IPS DF 4.7 (cell line): ENCODE results near the gene CAB39.

Source experiments
- DNase-seq: peaks from one replicate; pipeline ENCODE4 v3.0.0-alpha.2; 2013; ENCODE audit warnings: low spot score; ENCODE audit errors: extremely low read depth

CAB39 gene

DNA sequence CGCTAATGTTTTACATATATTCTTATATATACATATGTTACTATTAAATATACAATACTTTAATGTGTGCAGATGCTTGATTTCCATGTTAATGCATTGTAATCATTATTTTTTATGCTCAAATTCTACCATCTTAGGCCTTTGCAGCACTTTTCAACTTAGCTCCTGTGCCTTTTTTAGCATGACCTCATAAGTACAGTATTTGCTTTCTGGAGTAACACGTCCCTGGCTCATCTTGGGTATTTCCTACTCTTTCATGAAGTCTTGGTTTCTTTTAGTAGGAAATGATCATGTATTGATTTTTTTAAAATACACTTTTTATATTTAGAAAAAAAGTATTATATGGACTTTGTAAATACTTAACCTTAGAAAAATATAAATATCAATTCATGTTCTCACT lies 36.5 kb downstream of the CAB39 start:
- DNase-seq = no peak

DNA sequence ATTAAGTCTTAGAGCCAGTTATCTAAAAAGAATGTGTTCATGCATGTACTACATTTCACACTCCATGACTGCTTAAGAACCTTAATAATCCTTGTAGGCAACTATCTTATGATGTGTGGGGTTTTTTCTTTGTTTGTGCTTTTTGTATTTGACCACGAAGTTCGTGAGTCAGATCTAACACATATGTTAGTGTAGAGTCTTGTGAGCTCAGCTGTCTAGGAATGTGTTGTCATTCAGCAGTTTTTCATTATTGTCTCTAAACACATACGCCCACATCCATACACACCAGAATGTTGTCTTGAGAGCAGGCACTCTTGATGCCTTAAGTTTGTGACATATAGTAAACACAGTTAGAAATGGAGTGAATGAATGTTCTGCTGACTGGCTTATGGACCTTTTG lies 38.4 kb downstream of the CAB39 start:
- DNase-seq = no peak

- DNase-seq = no peak
Observed at GRCh38 chr2:230754200-230754599, 41.6 kb downstream of the CAB39 start.

DNA sequence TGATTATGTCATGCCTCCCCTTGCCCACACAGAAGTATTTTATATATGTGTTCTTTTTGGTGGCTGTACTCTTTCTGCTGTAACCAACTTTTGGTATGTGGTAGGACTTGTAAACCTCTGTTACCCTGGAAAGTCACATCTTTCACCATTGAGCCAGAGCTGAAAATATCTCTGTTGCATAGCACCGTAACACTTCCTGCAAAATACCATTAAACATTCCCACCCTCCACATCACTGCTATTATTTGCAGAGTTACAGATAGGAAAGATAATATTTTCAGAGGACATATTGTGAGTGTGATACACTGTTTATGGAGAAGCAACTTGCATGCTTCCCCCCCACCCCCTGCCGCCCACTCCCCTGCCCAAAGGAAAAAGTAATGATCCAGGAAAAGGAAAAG lies 44.8 kb downstream of the CAB39 start:
- DNase-seq = no peak

- DNase-seq = no peak
Observed at GRCh38 chr2:230758566-230759480, 46.2 kb downstream of the CAB39 start.

DNA sequence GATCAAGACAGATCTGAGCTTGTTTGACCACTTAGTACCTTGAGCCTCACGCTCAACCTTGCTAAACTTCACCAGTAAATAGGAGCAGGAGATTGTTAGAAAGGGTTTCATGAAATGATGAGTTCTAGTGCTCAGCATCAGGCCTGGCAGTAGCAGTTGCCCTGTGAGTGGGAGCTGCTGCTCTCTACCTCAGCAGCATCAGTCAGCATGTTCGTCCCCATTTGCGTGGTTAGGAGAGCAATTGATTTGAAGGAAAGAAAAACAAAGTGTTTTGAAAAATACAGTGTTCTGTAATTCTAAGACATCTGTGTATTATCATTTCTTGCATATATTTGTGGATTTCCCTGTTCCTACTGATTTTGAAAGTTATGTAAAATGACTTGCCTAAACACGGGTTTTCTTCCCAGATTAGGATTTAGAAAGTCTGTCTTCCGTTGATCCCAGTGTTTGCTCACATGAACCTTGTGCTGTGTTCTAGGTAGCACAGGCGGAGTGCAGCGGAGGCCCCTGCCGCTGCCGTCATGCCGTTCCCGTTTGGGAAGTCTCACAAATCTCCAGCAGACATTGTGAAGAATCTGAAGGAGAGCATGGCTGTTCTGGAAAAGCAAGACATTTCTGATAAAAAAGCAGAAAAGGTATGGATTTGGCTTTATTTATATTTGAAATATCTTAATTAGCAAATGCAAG lies 47.0 kb downstream of the CAB39 start:
- no peak for DNase-seq

DNA sequence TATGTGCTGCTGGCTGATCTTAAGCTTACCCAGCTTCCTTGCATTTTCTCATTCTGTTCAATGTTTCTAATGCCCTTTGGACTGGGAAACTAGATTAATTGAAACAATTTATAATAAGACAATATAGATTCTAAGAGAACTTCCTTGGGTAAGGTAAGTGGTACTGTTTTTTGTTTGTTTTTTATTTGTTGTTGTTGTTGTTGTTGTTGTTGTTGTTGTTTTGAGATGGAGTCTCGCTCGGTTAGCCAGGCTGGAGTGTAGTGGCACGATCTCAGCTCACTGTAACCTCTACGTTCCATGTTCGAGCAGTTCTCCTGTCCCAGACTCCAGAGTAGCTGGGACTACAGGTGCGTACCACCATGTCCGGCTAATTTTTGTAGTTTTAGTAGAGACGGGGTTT lies 49.1 kb downstream of the CAB39 start:
- DNase-seq = no peak

- DNase-seq = no peak
Observed at GRCh38 chr2:230762317-230762896, 49.8 kb downstream of the CAB39 start.

DNA sequence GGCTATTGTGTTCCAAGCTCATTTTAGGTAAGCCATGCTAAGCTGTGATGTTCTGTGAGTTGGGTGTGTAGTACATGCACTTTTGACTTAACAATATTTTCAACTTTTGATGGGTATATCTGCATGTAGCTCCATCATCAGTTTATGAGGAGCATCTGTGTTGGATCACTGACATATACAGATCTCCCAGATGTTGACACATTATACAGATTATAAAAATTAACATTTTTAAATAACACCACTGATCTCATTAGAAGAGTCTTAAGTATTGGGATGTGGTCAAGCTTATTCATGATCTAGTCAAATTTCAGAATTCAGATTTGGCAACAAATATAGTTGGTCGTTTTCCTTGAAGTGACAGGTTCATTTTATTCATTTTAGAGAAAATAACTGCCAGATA lies 51.7 kb downstream of the CAB39 start:
- no peak for DNase-seq

DNA sequence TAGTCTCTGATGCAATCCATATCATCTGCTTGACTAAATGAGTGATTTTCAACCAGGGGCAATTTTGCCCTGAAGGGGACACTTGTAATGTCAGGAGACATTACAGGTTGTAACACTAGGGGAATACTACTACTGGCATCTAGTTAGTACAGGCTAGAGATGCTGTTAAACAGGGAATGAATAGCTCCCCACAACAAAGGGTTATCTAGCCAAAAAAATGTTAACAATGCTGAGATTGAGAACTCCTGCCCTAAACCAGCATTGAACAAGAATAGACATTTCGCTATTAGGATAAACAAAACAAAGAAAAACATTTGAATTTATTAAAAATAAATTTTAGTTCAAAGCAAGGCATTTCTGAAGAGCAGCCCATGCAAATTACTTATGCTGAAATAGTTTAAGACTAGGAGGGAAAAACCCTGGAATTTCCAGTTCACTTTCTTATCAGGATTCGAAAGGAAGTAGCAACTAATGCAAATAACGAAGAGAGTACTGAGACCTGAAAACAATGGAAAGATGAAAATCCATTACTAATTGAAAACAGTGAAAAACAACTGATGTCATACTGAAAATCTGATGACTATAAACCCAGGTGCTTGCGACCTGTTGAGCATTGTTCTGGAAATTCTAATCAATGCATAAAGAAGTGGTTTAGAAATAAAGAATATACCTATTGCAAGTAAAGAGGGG lies 53.1 kb downstream of the CAB39 start:
- no peak for DNase-seq

DNA sequence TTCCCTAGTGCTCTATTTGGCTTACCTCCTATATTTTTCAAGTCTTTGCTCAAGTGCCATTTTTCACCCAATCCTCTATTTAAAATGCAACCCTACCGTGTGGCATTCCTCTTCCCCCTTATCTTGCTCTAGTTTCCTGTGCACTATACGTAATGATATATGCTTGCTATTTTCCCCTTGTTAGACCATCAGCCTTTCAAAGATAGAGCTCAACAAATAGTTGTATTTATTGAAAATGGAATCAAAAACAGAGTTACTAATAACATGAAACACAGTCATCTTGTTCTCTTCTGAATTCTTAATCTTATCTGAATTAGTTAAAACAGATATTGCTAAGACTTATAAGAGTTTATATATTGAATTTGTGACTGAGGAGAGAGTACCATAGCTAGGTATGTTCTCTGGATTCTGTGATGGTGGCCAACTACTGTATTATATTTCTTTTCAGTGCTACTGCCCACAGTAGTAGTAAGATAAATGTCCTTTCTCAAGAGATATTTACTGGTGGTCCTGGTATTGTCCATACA lies 55.3 kb downstream of the CAB39 start:
- DNase-seq = no peak

DNA sequence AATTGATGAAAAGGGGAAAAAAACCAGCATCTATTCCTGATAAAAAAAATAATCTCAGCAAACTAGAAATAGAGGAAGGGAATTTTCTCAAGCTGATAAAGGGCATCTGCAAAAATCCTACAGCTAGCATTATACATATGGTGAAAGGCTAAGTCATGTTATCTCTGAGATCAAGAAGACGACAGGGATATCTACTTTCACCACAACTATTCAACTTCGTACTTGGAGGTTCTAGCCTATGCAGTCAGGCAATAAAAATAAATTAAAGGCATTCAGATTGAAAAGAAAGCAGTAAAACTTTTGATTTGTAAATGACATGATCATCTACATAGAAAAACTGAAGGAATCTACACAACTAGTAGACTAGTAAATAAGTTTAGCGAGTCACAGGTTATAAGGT lies 58.2 kb downstream of the CAB39 start:
- no peak for DNase-seq

DNA sequence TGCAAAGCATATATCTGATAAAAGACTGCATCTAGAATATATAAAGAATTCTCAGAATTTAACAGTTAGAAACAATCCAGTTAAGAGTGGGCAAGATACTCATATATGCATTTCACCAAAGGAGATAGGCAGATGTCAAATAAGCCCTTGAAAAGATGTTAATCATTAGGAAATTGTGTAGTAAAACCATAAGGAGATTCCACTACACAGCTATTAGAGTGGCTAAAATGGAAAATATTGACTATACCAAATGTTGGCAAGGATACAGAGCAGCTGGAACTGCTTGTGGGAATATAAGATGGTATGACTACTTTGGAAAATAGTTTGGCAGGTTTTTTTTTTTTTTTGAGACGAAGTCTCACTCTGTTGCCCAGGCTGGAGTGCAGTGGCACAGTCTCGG lies 59.5 kb downstream of the CAB39 start:
- DNase-seq = no peak

DNA sequence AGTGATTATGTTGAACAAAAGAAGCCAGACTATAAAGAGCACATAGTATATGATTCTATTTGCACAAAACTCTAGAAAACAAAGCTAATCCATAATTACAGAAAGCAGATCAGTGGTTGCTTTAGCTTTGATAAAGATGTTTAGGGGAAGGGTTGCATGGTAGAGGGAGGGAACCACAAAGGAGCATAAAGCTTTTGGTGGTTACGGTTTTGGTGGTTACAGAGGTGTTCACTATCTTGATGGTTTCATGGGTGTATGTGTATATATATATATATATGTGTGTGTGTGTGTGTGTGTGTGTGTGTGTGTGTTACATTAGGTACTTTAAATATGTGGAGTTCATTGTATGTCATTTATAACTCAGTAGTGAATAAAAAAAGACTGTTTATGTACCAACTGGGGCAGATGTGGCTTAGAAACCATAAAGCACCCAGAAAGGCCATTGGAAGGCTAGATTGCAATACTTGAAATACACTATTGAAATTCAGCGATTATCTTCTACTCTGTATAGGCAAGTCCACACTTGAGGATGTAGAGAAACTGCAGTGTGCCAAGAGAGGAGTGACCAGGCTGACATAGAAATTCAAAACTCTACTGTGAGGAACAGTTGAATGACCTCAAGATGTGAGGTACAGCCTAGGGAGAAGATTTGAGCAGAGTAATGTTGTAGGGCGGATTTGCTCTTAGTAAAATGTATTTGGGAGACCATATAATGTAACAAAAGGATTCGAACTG lies 60.6 kb downstream of the CAB39 start:
- DNase-seq = no peak

DNA sequence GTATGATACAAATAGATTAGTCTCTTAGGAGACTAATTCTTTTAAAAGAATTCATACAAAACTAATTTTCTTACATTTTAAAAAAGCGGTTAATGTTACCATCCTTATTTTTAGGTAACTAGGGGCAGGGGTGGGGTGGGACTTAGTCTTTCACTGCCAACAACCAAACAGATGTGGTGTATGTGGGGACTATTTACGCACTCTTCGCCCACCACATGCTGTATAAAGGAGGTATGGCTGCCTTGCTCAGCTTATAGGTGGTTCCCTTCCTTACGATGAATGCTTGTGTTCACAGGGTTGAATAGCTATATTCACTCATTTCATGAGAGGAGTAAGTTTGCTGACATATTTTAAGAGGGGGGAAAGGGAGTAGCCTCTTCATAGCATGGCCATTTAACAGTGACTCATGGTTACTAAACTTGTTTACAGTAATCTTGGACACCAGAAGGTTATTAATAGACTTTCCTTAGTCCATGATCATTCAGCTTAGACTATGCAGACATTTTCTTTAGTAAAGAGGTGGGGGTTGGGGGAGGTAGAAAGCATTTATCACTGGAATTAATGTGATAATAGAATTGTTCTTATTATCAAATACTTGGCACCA lies 61.8 kb downstream of the CAB39 start:
- DNase-seq = no peak

DNA sequence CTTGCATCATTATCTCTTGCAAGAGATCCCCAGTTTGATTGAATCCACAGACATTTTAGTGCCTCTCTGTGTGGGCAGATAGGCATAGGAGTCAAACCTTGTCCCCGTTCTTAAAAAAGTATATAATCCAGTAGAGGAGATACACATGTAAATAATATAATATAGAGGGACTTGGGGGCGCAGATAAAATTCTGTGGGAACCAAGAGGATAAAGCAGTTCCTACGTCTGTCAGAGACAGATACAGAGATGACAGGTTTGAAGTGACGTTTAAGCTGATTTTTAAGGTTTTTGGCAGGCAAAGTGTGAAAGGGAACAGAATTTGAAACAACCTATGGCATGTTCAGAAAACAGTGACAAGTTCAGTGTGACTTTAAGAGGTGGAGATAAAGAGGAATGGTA lies 63.1 kb downstream of the CAB39 start:
- DNase-seq = no peak

DNA sequence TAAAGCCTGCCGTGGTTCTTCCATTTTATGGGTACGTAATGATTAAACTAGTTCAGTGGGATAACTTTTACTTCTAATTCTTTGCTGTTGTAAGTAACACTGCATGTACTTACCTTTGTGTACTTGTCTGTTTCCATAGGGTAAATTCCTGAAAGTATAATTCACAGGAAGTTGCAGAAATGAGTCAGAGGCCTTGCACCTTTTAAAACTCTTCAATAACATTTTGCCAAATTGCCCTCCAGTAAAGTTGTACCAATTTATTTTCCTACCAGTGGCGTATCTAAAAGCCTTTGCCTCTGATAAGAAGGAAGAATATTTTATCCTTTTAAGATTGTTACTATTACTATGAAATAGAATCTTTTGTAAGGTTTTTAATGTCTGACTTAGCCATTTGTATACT lies 65.1 kb downstream of the CAB39 start:
- no peak for DNase-seq

DNA sequence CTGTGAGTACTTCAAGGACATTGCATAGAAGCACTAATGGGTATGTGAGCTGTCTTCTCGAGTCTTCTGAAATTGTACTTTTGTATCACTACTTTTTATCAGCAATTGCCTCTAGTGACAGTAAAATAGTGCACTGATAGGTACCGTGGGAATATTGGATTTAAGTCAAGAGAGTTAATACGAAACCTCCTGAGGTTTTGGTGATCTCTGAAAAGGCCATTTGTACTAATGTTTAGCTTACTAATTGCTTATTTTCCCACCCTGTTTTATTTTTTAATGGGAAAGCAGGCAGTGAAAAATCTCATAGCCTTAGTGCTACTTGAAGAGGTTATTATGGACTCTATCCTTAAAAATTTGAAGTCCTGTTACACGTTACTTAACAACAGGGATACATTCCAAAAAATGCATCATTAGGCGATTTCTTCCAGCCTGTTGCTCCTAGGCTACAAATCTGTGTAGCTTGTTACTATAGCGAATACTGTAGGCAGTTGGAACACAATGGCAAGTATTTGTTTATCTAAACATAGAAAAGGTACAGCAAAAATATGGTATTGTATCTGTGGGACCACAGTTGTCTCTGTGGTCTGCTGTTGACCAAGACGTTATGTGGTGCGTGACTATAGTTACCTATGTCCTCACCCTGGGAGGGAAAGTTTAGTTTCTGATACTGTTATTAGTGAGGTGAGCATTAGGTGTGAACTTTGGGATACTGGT lies 65.9 kb downstream of the CAB39 start:
- no peak for DNase-seq

DNA sequence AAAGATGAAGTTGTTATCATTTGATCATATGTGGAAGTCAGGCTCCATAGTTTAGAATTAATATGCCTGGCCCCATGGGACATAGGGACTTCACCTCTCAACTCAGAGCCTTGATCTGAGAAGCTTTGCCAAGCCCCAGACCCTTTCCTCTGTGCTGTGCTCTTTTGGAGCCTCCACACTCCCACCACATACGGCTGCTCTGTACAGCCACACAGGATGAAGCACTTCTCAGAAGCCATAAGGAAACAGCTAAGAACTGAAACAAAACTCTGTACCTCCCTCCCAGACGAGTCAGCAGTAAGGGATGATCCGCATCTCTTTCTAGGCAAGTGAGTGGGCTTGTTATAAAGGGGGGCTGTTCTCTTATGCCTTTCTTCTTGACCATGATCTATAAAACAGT lies 66.5 kb downstream of the CAB39 start:
- DNase-seq = no peak

GRCh38 chr2:230779607-230780006 lies 67.0 kb downstream of the CAB39 start:
- no peak for DNase-seq
